Hypothalamus (tissue), 51 donors: ENCODE data around the gene UPF2.
"Not testable (repeated sequence)": the region's sequence is repeated elsewhere in the genome, so short reads cannot be mapped to it uniquely, and the experiment has no call there.

Experiments
- DNase-seq, 51 donors: peaks; one replicate each; lab custom pipeline; 2025; lab: John Stamatoyannopoulos, UW

Gene UPF2

GRCh38 chr10:12041766-12042408 lies 722 bp downstream of the UPF2 start:
- peak in 7 of 51 donors; percentile 1 to 49 (median 19) for DNase-seq

DNA sequence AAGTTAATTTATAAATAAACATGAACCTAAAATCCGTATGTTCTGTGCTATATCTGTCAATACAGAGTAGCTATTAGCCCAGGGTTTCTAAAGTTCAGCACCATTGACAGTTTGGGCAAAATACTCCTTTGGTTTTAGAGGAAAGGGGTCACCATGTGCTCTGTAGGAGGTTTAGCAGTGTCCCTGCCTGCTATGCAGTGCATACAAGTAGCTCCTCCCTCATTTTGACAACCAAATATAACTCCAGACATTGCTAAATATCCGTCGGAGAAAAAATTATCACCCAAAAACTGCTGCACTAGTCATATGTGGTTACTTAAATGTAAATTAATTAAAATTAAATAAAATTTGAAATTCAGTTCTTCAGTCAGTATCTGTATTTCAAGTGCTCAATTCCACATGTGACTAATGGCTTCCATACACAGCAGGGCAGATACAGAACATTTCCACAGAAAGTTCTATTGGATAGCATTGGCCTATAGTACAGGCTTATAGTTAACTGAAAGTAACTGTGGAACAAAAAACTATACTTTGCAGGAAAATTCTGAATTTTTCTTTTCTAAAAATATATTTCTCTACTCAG lies 6.4 kb downstream of the UPF2 start:
- no peak for DNase-seq

DNA sequence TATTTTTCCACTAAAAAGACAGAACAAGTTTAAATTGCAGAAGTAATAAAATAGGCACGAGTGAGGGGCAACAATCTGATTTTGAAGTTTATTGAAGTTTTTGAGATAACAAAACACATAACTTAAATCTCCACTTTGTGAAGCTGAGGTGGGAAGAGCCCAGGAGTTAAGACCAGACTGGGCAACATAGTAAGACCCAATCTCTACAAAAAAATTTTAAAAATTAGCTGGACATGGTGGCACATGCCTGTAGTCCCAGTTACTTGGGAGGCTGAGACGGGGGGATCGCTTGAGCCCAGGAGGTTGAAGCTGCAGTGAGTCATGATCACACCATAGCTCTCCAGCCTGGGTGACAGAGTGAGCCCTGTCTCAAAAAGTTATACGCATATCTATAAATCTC lies 11.2 kb downstream of the UPF2 start:
- no peak for DNase-seq

GRCh38 chr10:12027539-12027938 lies 15.1 kb downstream of the UPF2 start:
- DNase-seq = no peak

- DNase-seq = no peak
Measured at GRCh38 chr10:12025591-12025990, 17.0 kb downstream of the UPF2 start.

GRCh38 chr10:12022580-12023257 lies 19.9 kb downstream of the UPF2 start:
- no peak for DNase-seq

DNA sequence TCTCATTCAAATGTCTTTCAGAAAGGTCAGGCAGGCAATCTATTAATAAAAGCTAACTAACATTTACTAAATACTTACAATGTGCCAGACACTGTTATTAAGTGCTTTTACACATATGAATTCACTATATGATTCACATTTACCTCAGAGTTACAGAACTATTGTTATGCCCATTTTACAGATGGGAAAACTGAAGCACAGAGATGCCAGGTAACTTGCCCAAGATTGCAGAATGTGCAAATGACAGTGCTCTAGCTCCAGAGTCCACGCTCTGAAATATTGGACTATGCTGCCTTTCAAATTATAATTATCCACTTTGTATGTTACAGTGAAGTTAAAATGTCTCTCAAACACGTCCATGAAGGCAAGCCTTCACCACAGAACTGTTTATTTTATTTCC lies 22.0 kb downstream of the UPF2 start:
- DNase-seq = no peak

- DNase-seq = no peak
Measured at GRCh38 chr10:12019283-12019971, 23.2 kb downstream of the UPF2 start.

GRCh38 chr10:12018438-12019282 lies 23.9 kb downstream of the UPF2 start:
- no peak for DNase-seq

GRCh38 chr10:12013926-12014325 lies 28.7 kb downstream of the UPF2 start:
- DNase-seq = no peak

GRCh38 chr10:12013391-12013790 lies 29.2 kb downstream of the UPF2 start:
- DNase-seq = not testable (repeated sequence)

DNA sequence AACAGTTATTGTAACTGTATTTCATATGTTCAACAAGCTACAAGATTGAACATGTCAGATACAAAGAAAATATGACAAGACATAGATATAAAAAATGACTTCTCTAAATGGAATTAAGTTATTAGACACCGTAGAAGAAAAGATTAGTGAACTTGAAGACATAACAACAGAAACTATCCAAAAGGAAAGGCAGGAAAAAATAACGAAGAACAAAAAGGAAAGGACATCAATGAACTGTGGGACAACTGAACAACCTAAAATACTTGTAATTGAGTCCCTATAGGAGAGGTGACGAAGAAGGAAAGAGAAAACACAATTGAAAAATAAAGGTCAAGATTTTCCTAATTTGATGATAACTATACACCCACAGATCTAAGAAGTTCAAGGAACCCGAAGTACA lies 32.3 kb downstream of the UPF2 start:
- no peak for DNase-seq

GRCh38 chr10:12008842-12009241 lies 33.8 kb downstream of the UPF2 start:
- not testable (repeated sequence) for DNase-seq

- no peak for DNase-seq
Measured at GRCh38 chr10:12006671-12007070, 35.9 kb downstream of the UPF2 start.

DNA sequence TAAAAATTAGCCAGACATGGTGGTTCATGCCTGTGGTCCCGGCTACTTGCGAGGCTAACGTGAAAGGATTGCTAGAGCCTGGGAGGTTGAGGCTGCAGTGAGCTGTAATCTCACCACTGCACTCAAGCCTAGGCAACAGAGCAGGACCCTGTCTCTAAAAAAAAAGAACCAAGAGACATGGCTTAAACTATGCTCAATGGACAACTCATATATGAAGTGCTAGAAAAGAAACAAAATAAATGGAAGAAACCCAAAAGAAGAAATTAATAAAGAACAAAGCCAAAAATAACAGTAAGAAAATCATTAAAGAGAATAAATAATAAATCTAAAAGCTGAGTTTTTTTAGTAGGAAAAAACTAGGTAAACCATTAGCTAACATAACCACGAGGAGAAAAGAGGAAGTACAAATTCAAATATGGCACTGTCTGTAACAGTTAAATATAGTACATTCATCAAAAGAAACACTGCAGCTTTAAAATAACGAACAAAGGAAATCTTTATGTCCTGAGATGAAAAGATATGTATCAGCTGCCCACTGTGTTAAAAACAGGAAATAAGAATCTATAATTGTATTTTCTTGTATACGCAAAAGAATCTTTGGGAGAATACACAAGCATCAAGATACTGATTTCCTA lies 48.7 kb downstream of the UPF2 start:
- no peak for DNase-seq

GRCh38 chr10:11988924-11989323 lies 53.7 kb downstream of the UPF2 start:
- DNase-seq = no peak

DNA sequence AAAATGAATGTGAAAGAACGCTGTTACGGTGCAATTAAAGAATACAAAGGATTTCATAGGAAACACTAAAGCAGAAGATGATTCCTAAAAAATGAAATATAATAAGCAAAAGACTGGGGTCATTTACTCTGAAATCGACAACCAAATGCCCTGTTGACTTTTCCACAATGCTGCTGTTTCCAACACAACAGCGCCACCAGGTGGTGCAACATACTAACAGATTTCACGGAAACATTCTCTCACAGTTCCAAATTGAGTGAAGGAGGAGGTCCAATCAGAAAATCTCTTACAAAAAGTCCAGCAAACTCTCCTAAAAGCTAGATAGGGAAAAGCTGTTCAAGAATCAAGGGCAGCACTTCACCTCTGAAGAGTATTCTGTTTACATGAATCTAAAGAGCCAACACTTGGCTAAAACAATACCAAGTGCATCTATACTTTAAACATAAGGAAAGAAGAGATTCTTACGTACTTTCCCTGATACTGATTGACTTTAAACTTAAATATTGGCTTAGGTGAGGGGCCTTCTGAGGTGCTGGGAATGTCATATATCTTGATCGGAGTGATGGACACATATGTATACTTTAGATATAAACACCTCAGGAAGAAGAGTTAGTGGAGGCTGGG lies 55.9 kb downstream of the UPF2 start:
- peak in 45 of 51 donors; percentile 0 to 80 (median 43) for DNase-seq

- no peak for DNase-seq
Measured at GRCh38 chr10:11982253-11982652, 60.4 kb downstream of the UPF2 start.

GRCh38 chr10:11975795-11976194 lies 66.8 kb downstream of the UPF2 start:
- DNase-seq = no peak

GRCh38 chr10:11972523-11972922 lies 70.1 kb downstream of the UPF2 start:
- not testable (repeated sequence) for DNase-seq
